Measurements from ENCODE around the gene INTS4. TPM values are rescaled to one million over a fixed set of nuclear protein-coding genes. Genes with fewer than 3 reads are reported as not detected.
"Not testable (repeated sequence)": the region's sequence is repeated elsewhere in the genome, so short reads cannot be mapped to it uniquely, and the experiment has no call there.

The INTS4 gene
- polyA plus RNA-seq, 5 donors: 43.2 to 60.1 (median 55.2) TPM

GRCh38 chr11:77958583-77959177 lies 35.8 kb downstream of the INTS4 start:
- not testable (repeated sequence) for DNase-seq

- DNase-seq: not testable (repeated sequence)
Measured at GRCh38 chr11:77943296-77943695, 51.2 kb downstream of the INTS4 start.

GRCh38 chr11:77942465-77942864 lies 52.0 kb downstream of the INTS4 start:
- not testable (repeated sequence) for DNase-seq

GRCh38 chr11:77933596-77933995 lies 60.9 kb downstream of the INTS4 start:
- not testable (repeated sequence) for DNase-seq

GRCh38 chr11:77930334-77931208 lies 63.9 kb downstream of the INTS4 start:
- not testable (repeated sequence) for DNase-seq

- DNase-seq: not testable (repeated sequence)
Measured at GRCh38 chr11:77917713-77918112, 76.8 kb downstream of the INTS4 start.

- DNase-seq: peak; percentile 29 to 31
Measured at GRCh38 chr11:77914307-77914791, 80.1 kb downstream of the INTS4 start.

- peak in 1 of 2 donors; percentile 3 for DNase-seq
Measured at GRCh38 chr11:77913608-77914306, 80.7 kb downstream of the INTS4 start.

GRCh38 chr11:77910828-77911227 lies 83.6 kb downstream of the INTS4 start:
- not testable (repeated sequence) for DNase-seq

- DNase-seq: no peak
Measured at GRCh38 chr11:77909277-77909676, 85.2 kb downstream of the INTS4 start.

- DNase-seq: no peak
Measured at GRCh38 chr11:77908835-77909234, 85.6 kb downstream of the INTS4 start.

GRCh38 chr11:77894949-77895348 lies 99.5 kb downstream of the INTS4 start:
- DNase-seq: not testable (repeated sequence)

GRCh38 chr11:77891703-77892102 lies 102.8 kb downstream of the INTS4 start:
- DNase-seq: not testable (repeated sequence)

- not testable (repeated sequence) for DNase-seq
Measured at GRCh38 chr11:77891256-77891655, 103.2 kb downstream of the INTS4 start.

GRCh38 chr11:77890619-77891056 lies 103.8 kb downstream of the INTS4 start:
- not testable (repeated sequence) for DNase-seq

GRCh38 chr11:77890100-77890614 lies 104.3 kb downstream of the INTS4 start:
- DNase-seq: not testable (repeated sequence)

GRCh38 chr11:77889045-77889444 lies 105.4 kb downstream of the INTS4 start:
- DNase-seq: not testable (repeated sequence)

- DNase-seq: no peak
Measured at GRCh38 chr11:77886401-77886800, 108.1 kb downstream of the INTS4 start.

GRCh38 chr11:77884829-77885190 lies 109.7 kb downstream of the INTS4 start:
- no peak for DNase-seq

GRCh38 chr11:77884186-77884828 lies 110.2 kb downstream of the INTS4 start:
- no peak for DNase-seq

- DNase-seq: no peak
Measured at GRCh38 chr11:77883775-77884174, 110.7 kb downstream of the INTS4 start.

All from right lung (tissue), 5 donors.